Activated CD4-positive, alpha-beta T cell treated with anti-CD3 and anti-CD28 coated beads for 48 hours (primary cell): ENCODE results near the gene PLVAP.

Source experiments
- DNase-seq: peaks from one replicate; pipeline ENCODE4 v3.0.0-alpha.2; 2020

Gene PLVAP, protein sequence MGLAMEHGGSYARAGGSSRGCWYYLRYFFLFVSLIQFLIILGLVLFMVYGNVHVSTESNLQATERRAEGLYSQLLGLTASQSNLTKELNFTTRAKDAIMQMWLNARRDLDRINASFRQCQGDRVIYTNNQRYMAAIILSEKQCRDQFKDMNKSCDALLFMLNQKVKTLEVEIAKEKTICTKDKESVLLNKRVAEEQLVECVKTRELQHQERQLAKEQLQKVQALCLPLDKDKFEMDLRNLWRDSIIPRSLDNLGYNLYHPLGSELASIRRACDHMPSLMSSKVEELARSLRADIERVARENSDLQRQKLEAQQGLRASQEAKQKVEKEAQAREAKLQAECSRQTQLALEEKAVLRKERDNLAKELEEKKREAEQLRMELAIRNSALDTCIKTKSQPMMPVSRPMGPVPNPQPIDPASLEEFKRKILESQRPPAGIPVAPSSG

DNA sequence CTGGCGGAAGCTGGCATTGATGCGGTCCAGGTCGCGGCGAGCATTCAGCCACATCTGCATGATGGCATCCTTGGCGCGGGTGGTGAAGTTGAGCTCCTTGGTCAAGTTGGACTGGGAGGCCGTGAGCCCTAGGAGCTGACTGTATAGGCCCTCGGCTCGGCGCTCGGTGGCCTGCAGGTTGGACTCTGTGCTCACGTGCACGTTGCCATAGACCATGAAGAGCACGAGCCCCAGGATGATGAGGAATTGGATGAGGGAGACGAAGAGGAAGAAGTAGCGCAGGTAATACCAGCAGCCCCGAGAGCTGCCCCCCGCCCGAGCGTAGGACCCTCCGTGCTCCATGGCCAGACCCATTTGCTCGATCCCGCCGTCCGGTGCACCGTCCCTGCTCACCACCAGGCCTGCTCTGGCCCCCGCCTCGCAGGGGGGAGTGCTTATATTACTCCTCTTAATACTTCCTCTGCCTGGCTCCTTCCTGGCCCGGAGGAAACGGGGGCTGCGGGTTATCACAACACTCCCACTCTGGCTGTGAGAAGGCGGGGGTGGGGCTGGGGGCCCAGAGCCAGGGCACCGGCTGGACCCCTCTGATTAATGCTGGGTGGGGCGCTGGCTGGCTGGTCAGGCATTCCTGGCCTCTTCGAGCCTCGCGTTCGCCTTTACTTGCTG is at the start of gene PLVAP:
Gene PLVAP, minus strand, starts transcription at position 408 of the 666 bp plus-strand sequence. Its CDS starts 54 bp downstream, at position 354.
- no peak for DNase-seq

DNA sequence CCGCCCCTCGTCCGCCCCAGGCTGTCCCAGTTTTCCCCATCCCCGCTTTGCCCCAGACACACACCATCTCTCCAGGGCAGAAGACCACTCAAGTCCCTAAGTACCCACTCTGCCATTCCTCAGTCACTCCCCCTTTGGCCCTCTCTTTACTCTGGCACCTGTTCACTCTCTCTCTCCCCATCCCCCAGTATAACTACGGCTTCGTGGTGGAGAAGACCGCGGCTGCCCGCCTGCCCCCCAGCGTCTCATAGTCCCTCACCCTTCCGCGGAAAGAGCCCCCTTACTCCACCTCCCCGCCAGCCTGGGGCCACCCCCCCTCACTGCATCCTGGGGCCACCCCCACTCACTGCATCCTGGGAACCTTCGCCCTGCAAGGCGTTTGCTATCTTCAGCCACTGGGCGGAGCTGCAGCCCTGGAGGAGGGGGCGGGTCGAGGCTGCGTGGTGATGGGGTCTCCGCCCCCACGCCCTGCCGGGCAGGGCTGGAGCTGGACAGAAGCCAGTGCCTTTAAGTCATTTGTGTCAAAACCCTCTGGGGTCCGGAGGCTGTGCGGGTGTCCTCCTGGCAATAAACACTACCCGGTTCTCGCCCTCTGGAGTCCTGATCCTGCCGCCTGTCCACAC is 47.7 kb upstream of the PLVAP start:
- peak; percentile 58 for DNase-seq

DNA sequence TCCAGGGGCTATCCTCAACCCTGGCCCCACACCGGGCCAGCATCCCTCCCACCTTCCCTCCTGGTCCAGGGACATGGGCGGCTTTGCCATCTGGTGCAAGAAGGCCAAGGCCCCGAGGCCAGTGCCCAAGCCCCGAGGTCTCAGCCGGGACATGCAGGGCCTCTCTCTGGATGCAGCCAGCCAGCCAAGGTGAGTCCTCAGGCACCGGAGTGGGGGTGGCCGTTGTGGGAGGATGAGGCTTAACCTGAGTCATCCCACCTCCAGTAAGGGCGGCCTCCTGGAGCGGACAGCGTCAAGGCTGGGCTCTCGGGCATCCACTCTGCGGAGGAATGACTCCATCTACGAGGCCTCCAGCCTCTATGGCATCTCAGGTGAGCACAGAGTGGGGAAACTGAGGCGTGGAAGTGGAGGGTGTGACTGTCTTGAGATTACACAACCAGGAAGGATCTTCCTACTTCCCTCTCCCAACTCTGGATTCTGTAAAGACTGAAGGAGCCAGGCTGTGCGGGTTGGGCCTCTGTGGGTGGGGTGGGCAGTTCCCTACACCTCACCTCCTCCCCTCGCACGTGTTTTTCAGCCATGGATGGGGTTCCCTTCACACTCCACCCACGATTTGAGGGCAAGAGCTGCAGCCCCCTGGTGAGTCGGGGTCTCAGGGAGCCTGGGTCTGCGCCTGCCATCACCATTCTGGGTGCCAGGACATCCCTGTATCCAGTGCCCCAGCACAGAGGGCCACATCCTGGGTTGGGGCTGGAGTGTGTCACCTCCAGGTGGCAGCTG is 46.5 kb upstream of the PLVAP start:
- DNase-seq: no peak

DNA sequence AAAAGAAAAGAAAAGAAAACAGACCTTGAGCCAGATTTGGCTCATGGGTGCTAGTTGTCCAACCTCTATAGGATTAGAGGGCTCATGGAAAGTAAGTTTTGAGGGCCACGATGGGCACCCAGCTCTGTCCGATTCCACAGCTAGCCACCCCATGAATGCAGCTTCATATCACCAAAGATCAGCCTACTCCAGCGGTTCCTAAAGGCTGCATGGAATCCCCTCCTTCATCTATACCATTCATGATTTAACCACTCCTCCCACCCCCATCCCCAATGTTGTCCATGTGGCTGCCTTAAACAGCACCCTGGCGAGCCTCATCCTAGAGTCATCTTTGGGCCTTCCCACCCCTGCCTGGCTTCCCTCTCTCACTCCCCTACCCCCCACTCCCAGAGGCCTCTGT is 44.8 kb upstream of the PLVAP start:
- no peak for DNase-seq

DNA sequence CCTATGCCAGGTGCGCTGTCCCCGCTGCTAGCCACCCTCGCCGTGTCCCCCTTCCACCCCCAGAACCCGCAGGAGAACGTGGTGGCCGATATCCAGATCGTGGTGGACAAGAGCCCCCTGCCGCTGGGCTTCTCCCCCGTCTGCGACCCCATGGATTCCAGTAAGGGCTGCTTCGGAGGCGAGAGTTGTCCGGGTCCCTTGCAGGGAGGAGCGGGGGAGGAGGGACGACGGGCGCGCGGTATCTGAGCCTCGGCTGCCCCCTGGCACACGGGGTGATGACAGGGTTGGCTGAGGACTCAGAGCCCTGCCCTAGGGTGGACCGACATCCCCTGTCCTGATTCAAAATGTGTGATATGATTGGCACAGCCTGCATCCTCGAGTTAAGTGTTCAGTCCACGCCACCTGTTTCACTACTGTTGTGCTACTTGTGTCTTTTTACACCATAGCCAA is 43.4 kb upstream of the PLVAP start:
- peak; percentile 41 for DNase-seq

DNA sequence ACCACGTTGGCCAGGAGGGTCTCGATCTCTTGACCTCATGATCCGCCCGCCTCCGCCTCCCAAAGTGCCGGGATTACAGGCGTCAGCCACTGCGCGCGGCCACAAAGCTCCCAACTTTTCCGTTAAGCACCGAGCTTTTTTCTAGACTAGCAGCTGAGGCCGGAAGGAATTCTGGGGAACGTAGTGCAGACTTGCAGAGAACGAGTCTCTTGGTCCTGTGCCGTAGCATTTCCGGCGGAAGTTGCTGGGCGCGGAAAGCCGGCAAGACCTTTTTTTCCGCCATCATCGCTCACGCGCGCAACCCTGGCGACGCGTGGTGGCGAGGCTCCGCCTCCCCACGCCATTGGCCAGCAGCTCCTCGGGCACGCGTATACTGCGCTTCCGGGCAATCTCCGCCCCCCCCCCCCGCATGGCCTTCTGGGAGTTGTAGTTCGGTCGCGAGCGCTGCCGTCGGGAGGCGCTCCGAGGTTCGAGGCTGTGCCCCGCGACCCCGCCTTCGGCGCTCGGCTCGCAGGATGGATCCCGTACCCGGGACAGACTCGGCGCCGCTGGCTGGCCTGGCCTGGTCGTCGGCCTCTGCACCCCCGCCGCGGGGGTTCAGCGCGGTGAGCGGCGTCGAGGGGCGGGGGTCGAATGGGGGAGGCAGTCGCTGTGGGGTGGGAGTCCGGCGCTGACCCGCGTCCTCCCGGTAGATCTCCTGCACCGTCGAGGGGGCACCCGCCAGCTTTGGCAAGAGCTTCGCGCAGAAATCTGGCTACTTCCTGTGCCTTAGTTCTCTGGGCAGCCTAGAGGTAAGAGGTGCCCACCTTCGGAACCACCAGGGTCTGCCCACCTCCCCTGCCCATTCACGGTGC is 42.7 kb upstream of the PLVAP start, which contains the start of gene MVB12A:
Gene MVB12A, plus strand, starts transcription at position 427 of the 854 bp plus-strand sequence. Its CDS starts 89 bp downstream, at position 516.
- peak; percentile 96 for DNase-seq

DNA sequence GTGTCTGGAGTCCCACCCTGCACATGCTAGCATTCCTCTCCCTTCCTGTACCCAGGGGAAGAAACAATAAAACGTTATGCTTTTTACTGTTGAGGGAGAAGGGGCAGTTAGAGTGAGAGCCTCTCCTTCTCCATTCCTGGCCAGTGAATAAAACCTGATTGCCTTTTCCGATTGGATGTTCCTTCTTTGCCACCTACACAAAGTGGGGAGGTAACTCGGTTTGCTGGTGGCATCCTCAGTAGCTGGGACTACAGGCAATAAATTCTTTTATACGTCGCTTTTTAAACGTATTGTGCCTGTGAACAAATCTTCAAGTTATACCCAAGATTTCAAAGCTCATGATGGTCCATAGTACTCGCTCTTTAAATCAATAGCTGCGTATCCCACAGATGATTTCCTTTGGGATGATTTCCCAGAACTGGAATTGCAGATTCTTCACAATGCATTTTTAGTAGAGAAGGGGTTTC is 42.0 kb upstream of the PLVAP start:
- no peak for DNase-seq

DNA sequence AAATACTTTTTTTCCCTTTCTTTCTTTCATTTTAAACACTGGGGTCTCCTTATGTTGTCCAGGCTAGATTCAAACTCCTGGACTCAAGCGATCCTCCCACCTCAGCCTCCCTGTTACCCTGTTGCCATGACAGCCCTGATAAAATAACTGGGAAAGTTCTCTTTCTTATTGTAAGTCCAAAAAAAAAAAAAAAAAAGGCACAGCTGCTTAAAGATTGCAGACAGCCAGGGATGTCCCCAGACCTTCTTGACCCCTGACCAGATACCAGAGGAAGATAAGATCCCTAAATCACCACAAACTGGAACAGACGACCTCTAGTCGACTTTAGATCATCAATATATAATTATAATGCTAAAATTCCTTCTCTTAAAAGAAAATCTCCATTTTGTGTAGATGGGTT is 41.6 kb upstream of the PLVAP start:
- no peak for DNase-seq

DNA sequence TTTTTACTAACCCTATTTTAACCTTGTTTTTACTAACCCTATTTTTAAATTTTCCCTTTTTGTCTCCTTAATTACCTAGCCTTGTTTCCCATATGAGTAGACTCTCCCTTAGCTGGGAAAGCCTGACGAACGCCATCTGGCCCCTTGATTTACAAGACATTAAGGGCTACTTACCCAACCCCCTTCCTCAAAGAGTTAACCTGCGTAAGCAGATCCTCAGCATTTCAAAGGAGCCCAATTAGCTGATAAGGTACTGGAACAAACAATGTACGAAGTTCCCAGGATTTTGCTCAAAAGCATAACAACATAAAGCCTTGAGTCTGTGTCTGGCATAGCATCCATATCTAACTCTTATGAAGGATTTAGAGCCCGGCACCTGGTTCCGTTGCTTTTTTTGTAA is 38.0 kb upstream of the PLVAP start:
- no peak for DNase-seq

DNA sequence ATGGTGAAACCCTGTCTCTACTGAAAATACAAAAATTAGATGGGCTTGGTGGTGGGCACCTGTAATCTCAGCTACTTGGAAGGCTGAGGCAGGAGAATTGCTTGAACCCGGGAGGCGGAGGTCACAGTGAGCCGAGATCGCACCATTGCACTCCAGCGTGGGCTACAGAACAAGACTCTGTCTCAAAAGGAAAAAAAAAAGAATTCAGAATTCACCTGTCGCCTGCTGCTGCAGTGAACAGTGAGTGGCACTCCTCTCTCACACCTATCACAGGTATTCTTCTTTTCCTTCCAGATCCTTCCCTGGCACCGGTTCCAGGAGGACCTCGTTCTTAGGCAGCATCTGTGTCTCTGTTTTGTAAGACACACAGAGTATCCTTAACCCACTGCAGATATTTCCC is 37.0 kb upstream of the PLVAP start:
- DNase-seq: no peak

DNA sequence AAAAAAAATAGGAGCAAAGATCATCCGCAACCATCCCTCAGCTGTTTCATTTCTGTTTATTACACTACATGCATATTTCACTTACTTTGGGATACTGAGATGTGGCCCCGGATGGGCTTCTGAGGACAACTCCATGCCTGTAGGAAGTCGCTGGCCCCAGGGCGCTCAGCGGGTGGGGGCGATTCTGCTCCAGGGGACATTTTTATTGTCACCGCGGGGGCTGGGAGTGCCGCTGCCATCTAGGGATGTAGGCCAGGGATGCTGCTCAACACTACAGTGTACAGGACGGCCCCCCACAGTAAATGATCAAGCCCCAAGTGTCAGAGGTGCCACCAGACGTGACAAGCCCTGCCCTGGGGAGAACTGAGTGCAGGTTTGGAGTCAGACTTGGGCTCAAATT is 34.7 kb upstream of the PLVAP start:
- no peak for DNase-seq

DNA sequence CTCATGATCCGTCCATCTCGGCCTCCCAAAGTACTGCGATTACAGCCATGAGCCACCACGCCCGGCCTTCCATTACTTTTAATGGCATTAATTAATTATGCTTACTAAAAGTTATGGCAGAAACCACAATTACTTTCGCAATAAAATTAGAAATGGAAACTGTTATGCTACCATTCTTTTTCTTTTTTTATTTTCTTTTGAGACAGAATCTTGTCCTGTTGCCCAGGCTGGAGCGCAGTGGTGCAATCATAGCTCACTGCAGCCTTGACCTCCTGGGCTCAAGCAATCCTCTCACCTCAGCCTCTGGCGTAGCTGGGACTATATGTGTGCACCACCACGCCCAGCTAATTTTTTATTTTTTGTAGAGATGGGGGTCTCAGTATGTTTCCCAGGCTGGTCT is 32.8 kb upstream of the PLVAP start:
- no peak for DNase-seq

DNA sequence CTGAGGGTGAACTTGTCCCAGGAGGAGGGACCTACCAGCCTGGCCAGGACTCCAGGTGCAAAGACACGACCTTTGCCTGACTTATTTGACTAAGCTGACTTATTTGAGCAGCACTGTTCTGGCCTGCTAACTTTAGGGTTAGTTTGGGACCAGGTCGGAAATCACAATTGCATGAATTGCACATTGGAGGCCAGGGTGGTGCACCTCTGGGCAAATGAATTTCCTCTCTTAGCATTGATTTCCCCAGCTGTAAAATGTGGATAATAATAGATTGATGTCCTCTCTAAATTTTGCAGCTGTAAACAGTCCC is 29.7 kb upstream of the PLVAP start:
- DNase-seq: no peak

DNA sequence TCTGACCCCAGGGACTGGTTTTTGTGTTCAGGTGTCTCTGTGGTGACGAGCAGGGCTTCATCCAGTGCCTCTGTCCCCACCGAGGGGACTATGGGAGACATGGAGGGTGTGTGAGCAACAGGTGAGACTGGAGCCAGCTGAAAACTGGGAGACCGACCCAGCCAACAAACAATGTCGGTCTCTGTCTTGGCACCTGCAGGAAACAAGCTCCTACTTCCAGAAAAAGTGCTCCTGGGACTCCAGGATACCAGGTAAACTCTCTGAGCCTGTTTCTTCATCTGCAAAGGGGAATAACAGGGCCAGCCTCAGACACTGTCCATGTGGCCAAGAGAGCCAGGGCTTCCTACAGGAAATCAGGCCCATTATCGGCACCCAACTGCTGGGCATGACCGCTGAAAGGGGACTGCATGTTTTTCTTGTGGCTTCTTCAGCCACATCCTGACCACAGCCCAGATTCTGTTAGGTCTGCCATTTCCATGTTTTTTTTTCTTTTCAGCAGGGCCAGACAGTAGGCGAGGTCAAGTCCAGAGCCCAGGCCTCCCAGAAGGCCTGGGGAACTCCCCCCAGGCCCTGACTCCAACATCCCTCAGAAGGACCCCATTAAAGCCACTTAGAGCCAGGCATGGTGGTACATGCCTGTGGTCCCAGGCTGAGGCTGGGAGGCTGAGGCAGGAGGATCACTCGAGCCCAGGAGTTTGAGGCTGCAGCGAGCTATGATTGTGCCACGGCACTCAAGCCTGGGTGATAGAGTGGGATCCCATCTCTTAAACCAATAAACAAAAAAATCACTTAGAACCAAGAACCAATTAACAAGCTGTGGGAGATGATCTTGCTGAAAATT is 29.1 kb upstream of the PLVAP start:
- DNase-seq: peak; percentile 34

DNA sequence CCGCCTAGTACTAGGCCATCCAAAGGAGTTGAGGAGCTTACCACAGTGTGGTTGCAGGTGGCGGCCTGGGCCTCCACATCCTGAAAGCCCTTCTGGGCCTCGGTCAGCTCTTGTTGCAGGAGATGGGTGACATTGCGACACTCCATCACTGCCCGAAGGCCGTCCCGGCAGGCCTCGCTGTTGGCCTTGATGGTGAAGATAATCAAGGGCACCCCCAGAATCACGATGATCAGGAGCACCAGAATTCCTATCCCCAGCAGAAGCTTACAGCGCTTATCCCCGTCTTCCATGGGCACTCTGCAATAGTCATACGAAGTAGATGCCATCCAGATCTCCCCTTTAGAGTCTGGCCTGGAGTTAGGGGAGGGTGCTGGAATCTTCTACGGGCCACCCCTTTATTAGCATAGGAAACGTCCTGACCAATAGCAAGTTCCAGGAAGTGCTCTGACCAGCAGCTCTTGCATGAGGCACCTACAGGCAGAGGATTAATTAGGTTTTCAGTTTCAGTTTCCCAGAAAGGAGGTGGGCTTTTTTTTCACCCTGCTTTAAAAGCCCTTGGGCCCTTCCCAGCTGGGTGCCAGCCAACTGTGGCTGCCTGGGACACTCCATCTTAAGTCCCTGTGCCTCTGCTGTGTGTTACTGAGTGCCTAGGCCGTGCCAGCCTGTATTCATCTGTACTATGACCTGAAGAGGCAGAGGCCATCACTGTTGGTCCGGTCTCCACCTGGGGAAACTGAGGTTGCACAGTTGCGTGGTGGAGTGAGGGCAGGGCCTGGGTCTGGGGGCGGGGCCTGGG is 28.3 kb upstream of the PLVAP start, which contains the start of gene BST2:
Gene BST2, minus strand, starts transcription at position 381 of the 796 bp plus-strand sequence. Its CDS starts 55 bp downstream, at position 326.
- peak; percentile 74 for DNase-seq

DNA sequence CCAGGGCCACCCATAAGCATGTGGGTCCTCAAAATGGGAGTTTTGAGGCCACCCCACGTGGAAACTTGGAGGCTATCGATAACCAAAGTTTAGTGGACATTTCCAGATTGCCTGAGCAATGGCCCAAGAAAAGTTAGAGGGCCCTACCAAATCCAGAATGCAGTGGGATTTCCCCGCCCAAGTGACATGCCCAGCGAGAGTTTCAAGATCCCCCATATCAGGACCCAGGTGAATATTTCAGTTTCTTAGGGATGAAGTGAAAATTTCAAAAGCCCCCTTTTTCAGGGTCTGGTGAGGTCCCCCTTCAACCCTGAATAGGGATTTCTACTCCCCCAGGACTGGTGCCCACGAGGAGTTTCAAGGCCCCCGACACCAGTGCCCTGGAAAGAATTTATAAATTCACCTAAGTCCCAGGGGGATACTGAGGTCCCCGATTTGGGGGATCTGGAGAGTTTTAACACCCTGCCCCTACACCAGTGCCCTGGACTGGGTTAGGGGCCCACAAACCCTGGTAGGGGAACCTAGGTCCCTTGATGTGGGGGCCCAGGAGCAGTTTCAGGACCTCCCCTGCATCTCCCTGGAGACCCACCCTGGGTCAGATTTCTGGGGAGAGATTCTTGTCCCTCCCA is 27.6 kb upstream of the PLVAP start:
- peak; percentile 11 for DNase-seq

DNA sequence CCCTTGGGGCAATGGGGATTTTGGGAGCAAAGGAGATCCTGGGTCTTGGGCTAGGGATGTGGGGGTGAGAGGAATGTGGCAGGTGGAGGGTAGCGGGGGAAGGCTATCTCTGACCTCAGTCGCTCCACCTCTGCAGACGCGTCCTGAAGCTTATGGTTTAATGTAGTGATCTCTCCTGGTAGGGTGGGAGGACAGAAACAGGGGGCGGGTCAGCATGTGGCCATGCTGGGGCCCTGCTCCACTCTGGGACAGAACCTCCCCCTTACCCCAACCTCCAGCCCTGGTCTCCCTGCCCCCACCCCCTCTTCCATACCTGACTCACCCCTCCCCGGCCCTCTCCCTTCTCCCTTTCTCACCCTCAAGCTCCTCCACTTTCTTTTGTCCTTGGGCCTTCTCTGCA is 26.9 kb upstream of the PLVAP start:
- DNase-seq: peak; percentile 27

DNA sequence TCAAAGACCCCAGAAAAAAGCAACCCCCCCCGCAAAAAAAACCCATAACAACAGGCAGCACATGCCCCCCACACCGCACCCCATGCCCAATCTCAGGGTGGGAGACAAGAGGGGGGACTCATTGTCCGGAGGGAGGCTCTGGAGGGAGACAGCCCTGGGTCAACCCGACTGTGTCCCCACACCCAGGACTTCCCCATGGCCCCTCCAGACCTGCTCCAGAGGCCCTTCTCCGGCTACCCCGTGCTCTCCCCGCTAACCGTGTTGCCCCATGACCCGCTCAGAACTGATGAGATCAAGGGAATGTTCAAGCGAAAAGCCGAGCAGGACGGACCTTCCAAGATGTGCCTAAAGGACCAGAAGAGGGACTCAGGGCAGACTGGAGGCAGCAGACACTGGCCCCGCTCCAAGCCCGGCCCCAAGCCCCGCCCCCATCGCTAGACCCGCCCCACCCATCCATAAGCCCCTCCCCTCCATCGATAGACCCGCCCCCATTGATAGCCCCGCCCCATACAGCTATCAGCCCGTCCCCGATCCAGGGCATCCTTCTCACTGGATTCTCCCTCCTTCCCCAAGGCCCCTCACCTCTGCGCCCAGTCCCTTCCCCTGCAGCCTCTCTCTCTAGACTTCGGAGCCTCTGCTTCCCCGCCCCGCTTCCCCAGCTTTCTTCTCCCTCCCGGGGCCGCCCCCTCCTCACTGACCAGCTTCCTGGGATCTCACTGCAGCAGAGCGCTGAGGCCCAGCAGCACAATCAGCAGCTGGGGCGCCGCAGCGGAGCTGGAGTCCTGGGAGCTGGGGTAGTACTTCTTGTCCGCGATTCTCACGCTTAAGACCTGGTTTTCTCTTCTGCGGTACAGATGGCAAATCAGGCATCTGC is 26.1 kb upstream of the PLVAP start:
- DNase-seq: peak; percentile 71
